ENCODE results near the gene MYO5A. TPM values are rescaled to one million over a fixed set of nuclear protein-coding genes. Genes with fewer than 3 reads are reported as not detected.

The MYO5A gene
- total and polyA plus RNA-seq, 10 of the 15 experiments (the other 5 are each of a cell fraction or from before 2014, with no cell fraction given) = 4.2 to 42.9 (median 31.1) TPM

GRCh38 chr15:52324109-52324508 lies 204.6 kb downstream of the MYO5A start:
- no peak overlapping the region for H3K4me2 ChIP-seq (ENCODE audit: control insufficient read depth, insufficient read depth)
- peaks cover 17 to 32% of the 10 kb centered on the region in 2 experiments for H3K36me3 ChIP-seq (ENCODE audit: control insufficient read depth in 2 of 2, insufficient read depth in 2 of 2, low read length in 1 of 2)
- TF ChIP-seq SMAD5 (IDR thresholded peaks at IDR 0.05; ENCODE audit: low read depth) (no peak), ZSCAN29 (IDR thresholded peaks at IDR 0.05) (no peak), MXI1 (IDR thresholded peaks at IDR 0.05; ENCODE audit: low read depth, low read length) (no peak), NRF1 (conservative IDR thresholded peaks at IDR 0.05; ENCODE audit: low read depth, low read length) (no peak), NR2C2 (IDR thresholded peaks at IDR 0.05; ENCODE audit: borderline replicate concordance, control insufficient read depth, insufficient read length, low read depth) (no peak), SIN3A (IDR thresholded peaks at IDR 0.05; ENCODE audit: low read depth, low read length) (no peak), PAX5 (IDR thresholded peaks at IDR 0.05; ENCODE audit: borderline replicate concordance, low read depth, low read length) (no peak), ETV6 (conservative IDR thresholded peaks at IDR 0.05 in 1 of 2, IDR thresholded peaks at IDR 0.05 in 1 of 2; ENCODE audit: borderline replicate concordance in 1 of 2, low read depth in 1 of 2) (no peak), BCL3 (IDR thresholded peaks at IDR 0.05; ENCODE audit: borderline replicate concordance, insufficient read depth, low read depth, low read length, poor library complexity, severe bottlenecking) (no peak), TARDBP (IDR thresholded peaks at IDR 0.05; ENCODE audit: borderline replicate concordance) (no peak), SMC3 (IDR thresholded peaks at IDR 0.05; ENCODE audit: borderline replicate concordance, low read length) (no peak), ELK1 (IDR thresholded peaks at IDR 0.05; ENCODE audit: low read depth, low read length) (no peak), TCF7 (IDR thresholded peaks at IDR 0.05; ENCODE audit: borderline replicate concordance) (no peak), USF1 (IDR thresholded peaks at IDR 0.05; ENCODE audit: borderline replicate concordance, extremely low read length, insufficient read depth, low read depth, low read length) (no peak), EED (IDR thresholded peaks at IDR 0.05; ENCODE audit: low read depth) (no peak), ZNF384 (IDR thresholded peaks at IDR 0.05; ENCODE audit: borderline replicate concordance, low read depth, low read length) (no peak), HCFC1 (IDR thresholded peaks at IDR 0.05; ENCODE audit: low read length) (no peak)
- TF ChIP-seq, protein P1, sequence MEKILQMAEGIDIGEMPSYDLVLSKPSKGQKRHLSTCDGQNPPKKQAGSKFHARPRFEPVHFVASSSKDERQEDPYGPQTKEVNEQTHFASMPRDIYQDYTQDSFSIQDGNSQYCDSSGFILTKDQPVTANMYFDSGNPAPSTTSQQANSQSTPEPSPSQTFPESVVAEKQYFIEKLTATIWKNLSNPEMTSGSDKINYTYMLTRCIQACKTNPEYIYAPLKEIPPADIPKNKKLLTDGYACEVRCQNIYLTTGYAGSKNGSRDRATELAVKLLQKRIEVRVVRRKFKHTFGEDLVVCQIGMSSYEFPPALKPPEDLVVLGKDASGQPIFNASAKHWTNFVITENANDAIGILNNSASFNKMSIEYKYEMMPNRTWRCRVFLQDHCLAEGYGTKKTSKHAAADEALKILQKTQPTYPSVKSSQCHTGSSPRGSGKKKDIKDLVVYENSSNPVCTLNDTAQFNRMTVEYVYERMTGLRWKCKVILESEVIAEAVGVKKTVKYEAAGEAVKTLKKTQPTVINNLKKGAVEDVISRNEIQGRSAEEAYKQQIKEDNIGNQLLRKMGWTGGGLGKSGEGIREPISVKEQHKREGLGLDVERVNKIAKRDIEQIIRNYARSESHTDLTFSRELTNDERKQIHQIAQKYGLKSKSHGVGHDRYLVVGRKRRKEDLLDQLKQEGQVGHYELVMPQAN (conservative IDR thresholded peaks at IDR 0.05) = no peak
- no peak for DNase-seq (ENCODE audit: low read depth, low spot score)
- no peak overlapping the region for H3K9ac ChIP-seq (ENCODE audit: control insufficient read depth, insufficient read depth, low read length)
- H3K27ac ChIP-seq (ENCODE audit: control insufficient read depth, insufficient read depth) = no peak overlapping the region
- FAIRE-seq = no peak
- H3K27me3 ChIP-seq (replicated peaks in 1 of 2; ENCODE audit: control insufficient read depth in 2 of 2, insufficient read depth in 2 of 2, low read length in 1 of 2) = no peaks in the 10 kb centered on the region
- POLR2A ChIA-PET = interaction anchor here (0.6 kb wide), 2 partner anchors 403 to 424 kb away, joined by 3 read pairs; no protein-coding TSS in a partner anchor
- CTCF ChIA-PET = interaction anchor here (0.9 to 6.4 kb wide), 4 partner anchors 13 to 411 kb away, joined by 3 to 35 read pairs (median 4); no protein-coding TSS in a partner anchor
- SMC1A ChIA-PET (ENCODE audit: uncharacterized antibody, unreplicated experiment) = interaction anchor here (0.8 to 2.0 kb wide), 5 partner anchors 12 to 412 kb away, joined by 3 to 6 read pairs (median 3); no protein-coding TSS in a partner anchor
- intact Hi-C loops (cut with micrococcal nuclease; ENCODE audit: unreplicated experiment) (no loop called here), in situ Hi-C loops (cut with MboI) (no loop called here)
- no peak overlapping the region for H3K4me3 ChIP-seq
- no peaks in the 10 kb centered on the region for H3K9me3 ChIP-seq (replicated peaks; ENCODE audit: control insufficient read depth, insufficient read depth, low read length)
- 79% methylated on average over 1 of the region's 1 CpG for WGBS (ENCODE audit: insufficient coverage, insufficient replicate concordance, low lambda C conversion rate, missing lambda C conversion rate)
- no peak overlapping the region for H2AFZ ChIP-seq (ENCODE audit: control insufficient read depth, low read depth, low read length)
- no peaks in the 10 kb centered on the region for H3K4me1 ChIP-seq (ENCODE audit: control insufficient read depth, insufficient read depth, low read length)
- no peak for ATAC-seq
- H4K20me1 ChIP-seq (ENCODE audit: control insufficient read depth, insufficient read depth) = no peaks in the 10 kb centered on the region
- no peaks in the 10 kb centered on the region for H3K79me2 ChIP-seq (ENCODE audit: control insufficient read depth, insufficient read depth, low read length)
- BruUV-seq (replicated peaks) = no TSS peak
- RAD21 ChIA-PET (ENCODE audit: unreplicated experiment) = interaction anchor here (0.7 to 2.0 kb wide), 2 partner anchors 410 to 412 kb away, joined by 4 read pairs; no protein-coding TSS in a partner anchor
